NCI-H1417 treated with DMSO at 0.1 percent for 48 hours (cell line): Measurements from ENCODE around the gene CDK17.

Source experiments
- DNase-seq: peaks from one replicate; lab custom pipeline; 2025; lab: John Stamatoyannopoulos, UW

Gene CDK17

DNA sequence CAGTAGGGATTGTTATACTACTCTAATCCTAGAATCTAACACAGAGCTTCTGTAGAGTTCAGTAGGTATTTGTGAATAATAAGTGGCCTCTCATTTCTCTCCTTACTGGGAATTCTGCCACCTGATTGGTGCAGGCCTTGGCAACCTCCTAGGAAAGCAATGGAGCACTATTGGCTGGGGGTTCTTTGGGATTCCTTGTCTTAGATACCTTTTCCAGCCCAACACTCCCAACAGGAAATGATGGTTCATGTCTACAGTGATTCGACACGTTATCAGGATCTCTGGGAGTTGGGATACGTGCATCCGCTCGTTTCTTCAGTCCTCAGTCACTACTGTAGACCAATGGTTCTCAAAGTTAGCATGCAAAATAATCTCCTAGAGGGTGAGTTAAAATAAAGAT is 138.7 kb downstream of the CDK17 start:
- no peak for DNase-seq

- no peak for DNase-seq
Measured at GRCh38 chr12:96260644-96261043, 139.6 kb downstream of the CDK17 start.

DNA sequence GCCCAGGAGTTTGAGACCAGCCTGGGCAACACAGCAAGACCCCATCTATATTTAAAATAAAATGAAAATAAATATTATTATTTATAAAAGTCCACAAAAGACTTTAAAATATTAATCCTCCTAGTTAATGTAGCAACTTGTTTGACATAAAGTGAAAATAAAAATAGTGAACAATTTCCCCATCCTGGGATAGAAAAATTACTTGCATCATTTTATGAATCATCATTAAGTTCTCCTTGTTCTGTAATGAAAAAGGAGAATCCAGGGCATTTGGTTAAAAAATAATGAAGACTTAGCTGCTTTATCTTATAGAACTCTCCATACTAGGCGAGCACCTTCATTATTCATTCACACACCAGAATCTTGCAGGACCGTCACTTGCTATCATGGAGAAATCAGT is 140.0 kb downstream of the CDK17 start:
- no peak for DNase-seq

- no peak for DNase-seq
Measured at GRCh38 chr12:96258104-96258961, 141.9 kb downstream of the CDK17 start.

DNA sequence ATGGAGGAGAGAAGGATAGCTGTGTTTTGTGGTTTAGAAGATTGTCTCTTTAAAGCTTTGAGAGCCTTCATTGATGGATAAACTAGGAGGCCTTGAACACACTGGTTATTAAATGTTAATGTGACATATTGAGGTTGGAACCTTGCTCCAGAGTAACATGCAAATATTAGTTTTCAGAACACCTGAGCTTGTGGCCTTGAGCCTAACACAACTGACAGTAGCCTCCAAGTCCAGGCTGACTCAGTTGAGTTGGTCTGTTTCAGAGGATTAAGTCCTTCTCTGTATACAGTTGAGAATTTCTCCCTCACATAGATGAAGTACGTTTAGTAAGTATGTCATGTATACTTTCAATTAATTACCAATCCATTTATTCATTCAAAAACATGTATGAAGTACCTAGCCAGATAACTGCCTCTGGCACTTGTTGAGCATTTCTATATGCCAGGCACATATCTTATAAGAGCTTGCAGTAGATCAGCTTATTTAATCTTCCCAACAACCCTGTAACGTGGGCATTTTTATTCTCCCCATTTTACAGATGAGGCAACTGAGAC is 142.6 kb downstream of the CDK17 start:
- no peak for DNase-seq

GRCh38 chr12:96256672-96257361 is 143.4 kb downstream of the CDK17 start:
- DNase-seq = no peak

DNA sequence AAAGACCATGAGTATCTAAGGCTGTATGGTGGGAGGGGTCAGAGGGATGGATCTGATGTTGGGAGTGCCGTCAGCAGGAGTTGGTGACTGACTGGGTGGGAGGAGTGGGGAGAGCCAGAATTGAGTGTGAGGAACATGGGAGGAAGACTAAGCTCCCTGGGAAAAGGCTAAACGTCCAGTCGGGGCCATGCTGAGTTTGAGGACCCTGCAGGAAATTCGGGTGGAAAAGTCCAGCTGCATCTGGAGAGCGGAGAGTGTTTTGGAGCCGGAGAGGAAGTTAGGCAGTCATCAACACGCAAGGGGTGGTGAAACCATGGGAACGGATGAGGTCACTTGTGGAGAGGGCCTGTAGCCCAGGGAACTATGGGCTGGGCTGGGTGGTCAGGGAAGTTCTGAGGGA is 145.2 kb downstream of the CDK17 start:
- no peak for DNase-seq

DNA sequence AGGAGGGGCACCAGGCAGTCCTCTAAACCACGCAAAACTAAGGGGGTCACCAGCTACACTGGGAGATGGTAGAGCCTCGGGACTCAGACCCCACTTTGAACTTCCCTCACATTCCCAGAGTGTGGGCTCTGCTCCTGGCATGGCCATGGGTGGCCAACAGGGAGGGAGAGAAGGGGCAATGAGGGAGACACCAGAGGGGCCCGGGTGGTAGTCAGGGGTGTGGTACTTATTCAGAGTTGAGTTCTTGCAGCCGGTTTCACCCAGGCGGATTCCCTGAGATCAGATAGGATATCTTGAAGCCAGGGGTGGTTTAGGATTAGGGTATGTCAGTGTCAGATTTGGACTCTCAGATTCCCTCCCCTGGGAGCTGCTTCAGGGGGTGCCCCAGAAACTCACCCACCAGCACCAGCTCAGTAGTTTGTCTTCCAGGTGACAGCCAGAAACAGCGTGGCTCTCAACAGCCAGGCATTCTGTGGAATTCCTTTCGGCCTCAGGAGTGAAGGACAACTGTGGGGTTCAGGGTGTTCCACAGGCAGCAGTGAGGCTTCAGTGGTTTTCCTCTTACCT is 150.0 kb downstream of the CDK17 start:
- DNase-seq = no peak

- no peak for DNase-seq
Measured at GRCh38 chr12:96249196-96250118, 150.8 kb downstream of the CDK17 start.

DNA sequence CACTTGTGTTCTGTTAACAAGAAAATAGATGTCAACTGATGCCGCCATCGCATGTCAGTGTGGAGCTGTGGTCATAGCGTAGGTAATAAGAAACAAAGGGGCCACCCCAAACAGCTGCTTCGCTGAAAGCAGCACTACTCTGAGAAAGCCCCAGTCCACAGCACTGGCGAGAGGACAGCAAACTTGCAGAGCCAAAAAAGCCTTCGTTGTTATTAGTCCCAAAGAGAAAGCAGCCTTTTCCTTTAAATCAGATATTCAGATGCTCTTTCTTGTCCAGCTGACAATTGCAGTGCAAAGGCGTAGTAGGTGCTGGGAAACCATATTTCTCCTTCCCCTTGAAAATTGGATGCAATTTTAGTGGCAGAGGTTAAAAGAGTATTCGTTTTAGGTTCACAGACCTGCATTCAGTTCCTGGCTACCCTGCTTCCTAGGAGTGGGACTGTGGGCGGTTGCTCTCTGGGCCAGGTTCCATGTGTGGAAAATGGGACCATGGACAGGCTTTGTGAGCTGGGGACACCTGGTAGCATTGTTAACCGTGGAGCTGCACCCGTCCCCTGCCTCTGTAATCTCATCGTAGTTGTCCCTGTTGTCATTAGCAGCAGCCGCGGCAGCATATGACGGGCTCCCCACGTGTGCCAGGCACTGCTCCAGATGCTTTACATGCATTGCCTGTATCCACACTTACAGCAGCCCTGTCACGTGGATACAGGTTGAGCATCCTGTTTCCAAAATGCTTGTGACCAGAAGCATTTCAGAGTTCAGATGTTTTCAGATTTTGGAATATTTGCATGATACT is 151.9 kb downstream of the CDK17 start:
- DNase-seq = no peak

DNA sequence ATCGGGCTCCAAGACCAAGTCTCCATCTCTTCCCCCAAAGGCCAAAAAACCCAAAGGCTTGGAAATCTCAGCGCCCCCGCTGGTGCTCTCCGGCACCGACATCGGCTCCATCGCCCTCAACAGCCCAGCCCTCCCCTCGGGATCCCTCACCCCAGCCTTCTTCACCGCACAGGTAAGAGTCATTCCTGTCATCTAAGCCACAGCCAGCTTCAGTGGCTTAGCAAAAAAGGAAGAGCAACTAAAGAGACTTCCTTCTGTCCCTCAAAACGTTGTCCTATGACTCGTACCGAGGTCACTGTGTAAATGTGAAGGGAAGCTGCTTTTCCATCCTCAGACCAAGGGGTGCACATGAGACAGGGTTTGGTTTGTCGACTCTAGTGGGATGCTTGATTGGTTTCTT is 152.7 kb downstream of the CDK17 start:
- no peak for DNase-seq

DNA sequence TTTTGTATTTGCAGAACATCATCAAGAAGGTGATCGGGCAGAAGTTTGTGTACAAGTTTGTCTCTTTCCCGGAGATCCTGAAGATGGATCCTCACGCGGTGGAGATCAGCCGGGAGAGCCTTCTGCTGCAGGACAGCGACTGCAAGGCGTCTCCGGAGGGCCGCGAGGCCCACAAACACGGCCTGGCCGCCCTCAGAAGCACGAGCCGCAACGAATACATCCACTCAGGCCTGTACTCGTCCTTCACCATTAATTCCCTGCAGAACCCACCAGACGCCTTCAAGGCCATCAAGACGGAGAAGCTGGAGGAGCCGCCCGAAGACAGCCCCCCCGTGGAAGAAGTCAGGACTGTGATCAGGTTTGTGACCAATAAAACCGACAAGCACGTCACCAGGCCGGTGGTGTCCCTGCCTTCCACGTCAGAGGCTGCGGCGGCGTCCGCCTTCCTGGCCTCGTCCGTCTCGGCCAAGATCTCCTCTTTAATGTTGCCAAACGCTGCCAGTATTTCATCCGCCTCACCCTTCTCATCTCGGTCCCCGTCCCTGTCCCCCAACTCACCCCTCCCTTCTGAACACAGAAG is 153.2 kb downstream of the CDK17 start:
- no peak for DNase-seq

DNA sequence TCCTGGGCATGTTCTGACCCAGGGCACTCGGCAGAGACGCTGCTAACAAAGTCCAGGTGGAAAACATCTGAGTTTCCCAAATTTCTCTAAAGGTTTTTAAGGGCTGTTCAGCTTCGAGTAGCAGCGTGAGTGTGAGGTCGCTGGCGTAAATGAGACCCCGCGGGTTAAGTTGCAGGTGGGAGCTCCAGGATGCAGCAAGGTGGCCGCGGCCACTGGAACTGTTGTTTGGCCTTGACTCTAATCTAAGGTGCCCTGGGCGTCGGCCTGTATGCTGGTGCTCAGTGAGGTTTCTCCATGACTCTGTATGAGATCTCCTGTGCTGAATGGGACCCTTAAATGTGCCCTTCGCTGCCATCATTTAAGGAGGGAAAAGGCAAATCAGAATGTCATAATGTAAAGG is 155.4 kb downstream of the CDK17 start:
- DNase-seq = no peak

DNA sequence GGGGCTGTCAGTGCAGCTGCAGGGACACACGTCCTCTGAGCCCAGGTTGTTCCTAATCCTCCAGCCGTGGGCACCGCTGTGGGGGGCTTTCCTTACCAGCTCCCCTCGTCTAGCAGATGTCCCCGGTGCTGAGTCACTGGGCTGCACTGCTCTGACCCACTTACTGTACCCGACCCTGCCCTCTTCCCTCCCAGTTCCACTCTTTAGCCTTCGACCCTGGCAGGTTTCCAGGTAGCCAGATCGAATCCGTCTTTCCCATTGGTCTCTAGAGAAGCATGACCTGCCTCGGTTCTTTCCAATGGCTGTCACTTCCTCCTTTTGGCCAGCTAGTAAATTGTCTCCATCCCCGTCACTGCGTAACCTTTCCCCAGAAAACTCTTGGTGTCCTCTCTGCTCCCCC is 157.6 kb downstream of the CDK17 start:
- no peak for DNase-seq

DNA sequence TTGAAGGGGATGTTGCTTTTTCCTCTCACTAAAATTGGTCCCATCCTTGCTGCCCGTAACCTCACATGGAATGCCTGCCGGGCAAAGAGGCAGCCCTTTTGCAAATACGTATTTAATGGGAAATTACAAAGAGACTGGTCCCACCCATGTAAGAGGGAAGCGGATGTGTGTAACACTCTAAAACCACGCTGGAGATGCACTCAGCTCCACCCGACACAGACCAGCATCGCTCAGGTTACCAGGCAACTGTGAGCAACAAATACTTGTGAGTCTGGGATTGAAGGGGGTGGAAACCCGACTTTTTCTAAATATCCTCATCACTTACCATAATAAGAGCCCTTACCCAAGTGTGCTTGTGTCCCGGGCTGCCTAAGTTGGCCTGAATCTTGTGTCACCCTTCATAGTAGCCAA is 158.4 kb downstream of the CDK17 start:
- no peak for DNase-seq

DNA sequence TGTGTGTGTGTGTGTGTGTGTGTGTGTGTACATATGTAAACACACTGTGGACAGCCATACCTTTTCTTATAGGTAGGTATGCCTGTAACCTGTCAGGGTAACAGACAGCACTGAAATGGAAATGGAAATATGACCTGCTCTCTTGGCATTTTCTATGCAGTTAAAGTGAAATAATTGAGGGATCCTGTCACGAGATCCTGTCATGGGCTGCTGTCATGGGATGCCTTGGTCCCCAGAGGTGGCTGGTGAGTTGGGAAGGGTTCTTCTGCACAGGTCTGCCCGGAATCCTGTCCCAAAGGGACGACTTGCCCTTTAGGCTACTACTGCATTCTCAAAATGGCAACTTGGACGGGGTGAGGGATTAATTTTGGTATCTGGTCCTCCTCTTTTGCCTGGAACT is 158.8 kb downstream of the CDK17 start:
- DNase-seq = no peak

DNA sequence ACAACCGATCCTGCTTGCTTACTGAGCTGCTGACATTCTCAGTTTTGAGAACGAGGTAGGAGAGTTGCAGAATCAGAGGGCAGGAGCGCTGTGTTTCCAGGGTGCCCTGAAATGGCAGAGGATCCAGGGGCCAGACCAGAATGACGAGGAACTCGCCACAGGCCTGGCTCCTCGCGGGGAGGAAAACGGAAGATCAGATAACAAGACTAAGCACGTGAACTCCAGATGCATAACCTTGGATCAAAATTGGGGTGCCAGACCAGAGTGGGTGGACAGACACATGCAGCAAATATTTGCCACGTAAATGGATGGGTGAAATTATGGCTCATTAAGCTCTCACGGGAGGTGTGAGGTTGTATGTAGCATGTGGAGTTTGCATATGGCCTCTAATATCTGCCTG is 159.6 kb downstream of the CDK17 start:
- DNase-seq = no peak

- DNase-seq = no peak
Measured at GRCh38 chr12:96239711-96240635, 160.3 kb downstream of the CDK17 start.

GRCh38 chr12:96238336-96239047 is 161.7 kb downstream of the CDK17 start:
- DNase-seq = no peak
